ENCODE measurements around the gene MOSPD2.

Gene MOSPD2

DNA sequence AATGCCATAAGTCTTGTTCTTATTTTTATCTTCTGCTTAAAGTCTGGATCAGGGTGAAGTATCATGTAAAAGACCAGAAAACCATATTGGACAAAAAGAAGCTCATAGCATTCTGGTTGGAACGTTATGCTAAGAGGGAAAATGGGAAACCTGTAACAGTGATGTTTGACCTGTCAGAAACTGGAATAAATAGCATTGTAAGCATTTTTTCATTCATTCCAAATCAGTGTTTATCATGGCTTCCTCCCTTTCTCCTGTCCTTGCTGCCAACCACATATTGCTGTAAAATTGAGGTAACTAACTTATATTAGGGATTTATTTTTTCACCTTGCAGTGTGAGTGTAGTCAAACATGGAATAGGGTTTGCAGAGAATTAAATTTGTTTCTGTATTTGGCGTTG, 23.8 kb downstream of the MOSPD2 start:
- in situ Hi-C loops (cut with MboI; ENCODE audit: low pct_unique_long_range_greater_than_20kb, low sequenced_read_pairs, unreplicated experiment): no loop called here
- TF ChIP-seq, protein P1, sequence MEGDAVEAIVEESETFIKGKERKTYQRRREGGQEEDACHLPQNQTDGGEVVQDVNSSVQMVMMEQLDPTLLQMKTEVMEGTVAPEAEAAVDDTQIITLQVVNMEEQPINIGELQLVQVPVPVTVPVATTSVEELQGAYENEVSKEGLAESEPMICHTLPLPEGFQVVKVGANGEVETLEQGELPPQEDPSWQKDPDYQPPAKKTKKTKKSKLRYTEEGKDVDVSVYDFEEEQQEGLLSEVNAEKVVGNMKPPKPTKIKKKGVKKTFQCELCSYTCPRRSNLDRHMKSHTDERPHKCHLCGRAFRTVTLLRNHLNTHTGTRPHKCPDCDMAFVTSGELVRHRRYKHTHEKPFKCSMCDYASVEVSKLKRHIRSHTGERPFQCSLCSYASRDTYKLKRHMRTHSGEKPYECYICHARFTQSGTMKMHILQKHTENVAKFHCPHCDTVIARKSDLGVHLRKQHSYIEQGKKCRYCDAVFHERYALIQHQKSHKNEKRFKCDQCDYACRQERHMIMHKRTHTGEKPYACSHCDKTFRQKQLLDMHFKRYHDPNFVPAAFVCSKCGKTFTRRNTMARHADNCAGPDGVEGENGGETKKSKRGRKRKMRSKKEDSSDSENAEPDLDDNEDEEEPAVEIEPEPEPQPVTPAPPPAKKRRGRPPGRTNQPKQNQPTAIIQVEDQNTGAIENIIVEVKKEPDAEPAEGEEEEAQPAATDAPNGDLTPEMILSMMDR (IDR thresholded peaks at IDR 0.05; ENCODE audit: extremely low read depth, insufficient read depth, missing control alignments): no peak
- DNase-seq (ENCODE audit: low spot score): no peak

DNA sequence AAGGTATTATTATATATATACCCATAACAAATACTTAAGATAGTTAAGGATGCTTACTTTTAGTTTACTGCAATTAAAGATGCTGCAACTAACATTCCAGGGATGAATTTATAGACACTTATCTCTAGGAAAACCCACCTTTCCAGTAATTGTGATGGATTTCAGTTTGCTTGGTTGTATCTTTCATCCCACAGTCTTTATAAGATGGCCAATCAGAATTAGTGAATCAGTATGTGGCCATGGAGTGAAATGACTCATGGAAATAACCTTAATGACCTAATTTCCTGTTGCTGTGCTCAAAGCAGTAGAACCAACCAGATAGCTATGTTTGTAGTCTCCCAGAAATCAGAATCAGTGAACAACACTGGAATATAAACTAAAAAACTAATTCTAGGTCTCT, 26.4 kb downstream of the MOSPD2 start:
- in situ Hi-C loops (cut with MboI; ENCODE audit: low pct_unique_long_range_greater_than_20kb, low sequenced_read_pairs, unreplicated experiment): no loop called here
- TF ChIP-seq, protein P1 (IDR thresholded peaks at IDR 0.05; ENCODE audit: extremely low read depth, insufficient read depth, missing control alignments): no peak
- DNase-seq (ENCODE audit: low spot score): no peak

DNA sequence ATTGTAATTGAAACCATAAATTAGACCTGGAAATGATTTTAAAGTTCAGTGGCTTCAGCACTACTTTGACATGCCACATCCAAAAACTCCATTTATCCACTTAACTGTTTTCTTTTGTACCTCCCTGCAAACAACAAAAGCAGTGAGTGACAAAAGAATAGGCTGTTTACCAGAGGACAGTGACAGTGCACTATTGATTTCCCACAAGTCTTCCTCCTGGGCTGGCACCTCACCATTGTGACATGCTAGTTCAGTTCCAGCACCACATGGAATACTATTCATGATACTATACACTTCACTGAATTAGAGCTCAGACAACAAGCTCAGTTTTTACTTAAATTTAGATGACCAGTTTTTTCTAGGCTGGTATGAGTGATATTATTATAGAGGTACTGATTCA, 29.3 kb downstream of the MOSPD2 start:
- no peak for DNase-seq (ENCODE audit: low spot score)
- TF ChIP-seq, protein P1 (IDR thresholded peaks at IDR 0.05; ENCODE audit: extremely low read depth, insufficient read depth, missing control alignments): no peak
- in situ Hi-C loops (cut with MboI; ENCODE audit: low pct_unique_long_range_greater_than_20kb, low sequenced_read_pairs, unreplicated experiment): no loop called here

DNA sequence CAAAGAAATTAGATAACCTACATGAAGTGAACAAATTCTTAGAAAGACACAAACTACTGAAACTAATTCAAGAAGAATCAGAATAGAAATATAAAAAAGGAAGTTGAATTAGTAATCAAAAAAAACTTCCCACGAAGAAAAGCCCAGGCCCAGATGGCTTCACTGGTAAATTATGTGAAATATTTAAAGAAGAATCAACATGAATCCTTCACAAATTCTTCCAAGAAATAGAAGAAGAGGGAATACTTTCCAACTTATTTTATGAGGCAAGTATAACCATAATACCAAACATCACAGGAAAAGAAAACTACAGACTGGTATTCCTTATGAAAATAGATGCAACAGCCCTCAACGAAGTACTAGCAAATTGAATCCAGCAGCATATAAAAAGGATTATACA, 30.7 kb downstream of the MOSPD2 start:
- in situ Hi-C loops (cut with MboI; ENCODE audit: low pct_unique_long_range_greater_than_20kb, low sequenced_read_pairs, unreplicated experiment): no loop called here
- TF ChIP-seq, protein P1 (IDR thresholded peaks at IDR 0.05; ENCODE audit: extremely low read depth, insufficient read depth, missing control alignments): no peak
- DNase-seq (ENCODE audit: low spot score): no peak

DNA sequence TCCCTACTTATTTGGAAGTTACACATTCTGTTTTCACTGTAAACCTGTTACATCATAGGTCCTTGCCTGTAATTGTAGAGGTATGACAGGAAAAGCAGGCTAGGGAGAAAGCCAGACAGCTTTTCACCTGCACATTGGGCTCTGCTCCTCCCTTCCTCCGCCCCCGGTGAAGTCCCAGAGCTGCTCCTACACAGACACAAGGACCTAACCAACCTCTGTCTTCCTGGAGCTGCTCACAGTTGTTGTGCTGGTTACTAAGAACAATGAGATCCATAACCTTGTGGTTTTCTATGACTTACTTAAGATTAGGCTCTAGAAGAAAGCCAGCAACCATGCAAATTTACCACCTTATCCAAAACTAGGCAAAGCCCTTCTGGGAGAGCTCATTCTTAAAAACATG, 40.0 kb downstream of the MOSPD2 start:
- DNase-seq (ENCODE audit: low spot score): no peak
- TF ChIP-seq, protein P1 (IDR thresholded peaks at IDR 0.05; ENCODE audit: extremely low read depth, insufficient read depth, missing control alignments): no peak
- in situ Hi-C loops (cut with MboI; ENCODE audit: low pct_unique_long_range_greater_than_20kb, low sequenced_read_pairs, unreplicated experiment): no loop called here

DNA sequence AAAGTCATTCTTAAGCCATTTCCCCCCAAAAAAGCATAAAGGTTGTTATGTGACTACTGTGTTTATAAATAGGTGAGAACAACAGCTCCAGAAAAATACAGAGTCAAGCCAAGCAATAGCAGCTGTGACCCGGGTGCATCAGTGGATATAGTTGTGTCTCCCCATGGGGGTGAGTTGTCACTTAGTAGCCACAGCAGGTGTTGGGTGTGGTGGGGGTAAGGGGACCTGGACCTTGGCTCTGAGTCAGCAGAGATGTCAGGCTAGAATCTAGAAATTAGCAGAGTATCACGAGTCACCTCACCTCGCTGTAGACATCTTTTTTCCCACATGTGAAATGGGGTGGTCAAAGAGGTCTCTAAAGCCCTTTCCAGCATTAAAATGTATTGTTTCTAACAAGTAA, 42.4 kb downstream of the MOSPD2 start:
- DNase-seq (ENCODE audit: low spot score): no peak
- in situ Hi-C loops (cut with MboI; ENCODE audit: low pct_unique_long_range_greater_than_20kb, low sequenced_read_pairs, unreplicated experiment): no loop called here
- TF ChIP-seq, protein P1 (IDR thresholded peaks at IDR 0.05; ENCODE audit: extremely low read depth, insufficient read depth, missing control alignments): no peak
